ENCODE measurements around the gene CUEDC2.

Gene CUEDC2

DNA sequence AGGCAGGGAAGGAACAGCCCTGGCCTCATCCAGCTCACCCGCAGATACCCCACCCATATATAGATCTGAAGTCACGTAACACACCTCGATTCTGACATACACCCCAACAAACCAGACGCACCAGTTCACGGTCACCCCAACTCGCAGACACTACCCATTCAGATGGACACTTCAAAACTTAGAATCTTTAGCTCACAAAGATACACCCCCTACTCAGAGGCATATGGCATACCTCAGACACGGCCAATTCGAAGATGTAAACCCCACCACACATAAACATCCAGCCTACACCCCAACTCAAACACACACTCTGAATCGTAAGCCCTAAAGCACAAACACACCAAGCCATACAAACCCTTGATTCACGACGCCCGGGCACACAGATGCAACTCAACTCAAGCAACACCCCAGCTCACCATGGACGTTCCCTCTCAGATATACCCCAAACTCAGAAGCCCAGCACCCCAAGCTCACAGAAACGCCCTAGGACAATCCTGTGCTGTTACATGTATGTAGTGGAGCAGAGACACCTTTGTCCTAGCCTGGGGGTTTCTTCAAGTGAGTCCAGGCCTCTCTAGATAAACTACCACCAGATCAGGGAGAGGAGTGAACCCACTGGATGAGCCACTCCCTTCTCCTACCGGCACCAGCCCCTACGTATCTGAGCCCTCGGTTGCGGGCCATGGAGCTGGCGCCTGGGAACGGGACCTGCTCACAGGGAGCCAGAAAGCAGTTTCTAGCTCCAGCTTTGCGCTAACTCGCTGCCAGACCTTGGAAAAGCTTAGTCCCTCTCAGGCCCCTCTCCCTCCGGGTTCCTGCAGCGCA, 22.6 kb downstream of the CUEDC2 start:
- peaks cover 56% of the 10 kb centered on the region for H3K4me1 ChIP-seq (ENCODE audit: control insufficient read depth, insufficient read depth, low read length)
- no peak overlapping the region for H3K27ac ChIP-seq (ENCODE audit: insufficient read depth, low read depth, low read length, poor library complexity, severe bottlenecking)
- peak overlapping the region; percentile 31 for H3K4me3 ChIP-seq (ENCODE audit: insufficient read depth, low read depth, low read length)
- H3K9me3 ChIP-seq (ENCODE audit: control insufficient read depth, low read length): no peaks in the 10 kb centered on the region
- no peaks in the 10 kb centered on the region for H3K36me3 ChIP-seq (ENCODE audit: control insufficient read depth, insufficient read depth, low read length)
- WGBS, 2 experiments: 42 to 44% methylated on average over 24 of the region's 24 CpGs
- H3K27me3 ChIP-seq (ENCODE audit: control insufficient read depth, insufficient read depth, low read length, poor library complexity, severe bottlenecking): peaks cover 71% of the 10 kb centered on the region

DNA sequence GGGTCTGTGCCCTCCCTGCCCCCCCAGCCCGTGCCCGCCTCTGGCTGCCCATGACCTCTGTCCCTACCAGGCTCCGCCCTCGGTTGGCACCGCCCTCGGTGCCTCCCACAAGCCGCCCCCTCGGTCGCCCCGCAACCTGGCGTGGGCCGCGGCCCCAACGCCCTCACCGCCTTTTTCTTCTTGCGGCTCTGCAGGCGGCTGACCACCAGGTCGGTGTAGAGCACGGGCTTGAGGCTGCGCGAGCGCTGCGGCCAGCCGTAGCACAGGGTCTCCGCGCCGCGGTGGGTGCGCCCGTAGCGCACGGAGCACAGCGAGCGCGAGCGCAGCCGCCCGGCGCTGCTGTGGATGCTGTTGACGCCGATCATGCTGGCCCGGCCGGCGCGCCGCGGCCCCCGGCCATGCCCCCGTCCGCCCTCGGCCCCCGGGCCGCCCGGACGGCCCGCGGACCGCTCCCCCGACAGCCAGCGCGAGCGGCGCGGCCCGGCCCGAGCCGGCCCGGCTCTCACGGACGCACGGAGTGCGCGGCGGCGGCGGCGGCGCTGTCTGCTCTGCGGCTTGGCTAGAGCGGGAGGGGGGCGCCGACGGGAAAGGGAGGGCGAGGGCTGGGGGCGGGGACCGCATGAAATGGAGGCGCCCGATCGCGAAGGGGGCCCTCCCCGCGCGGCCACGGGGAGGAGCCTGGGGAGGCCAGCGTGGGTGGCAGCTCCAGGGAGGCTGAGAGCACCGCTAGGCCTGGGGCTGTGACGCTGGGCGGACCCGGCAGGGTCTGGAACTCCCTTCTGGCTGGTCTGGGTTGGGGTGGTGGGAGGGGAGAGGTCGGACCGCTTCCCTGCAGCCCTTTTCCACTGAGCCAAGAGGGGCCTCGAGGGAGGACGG, 23.4 kb downstream of the CUEDC2 start:
- WGBS, 2 experiments: 1% methylated on average over 103 of the region's 103 CpGs
- peaks cover 48% of the 10 kb centered on the region for H3K4me1 ChIP-seq (ENCODE audit: control insufficient read depth, insufficient read depth, low read length)
- peaks cover 71% of the 10 kb centered on the region for H3K27me3 ChIP-seq (ENCODE audit: control insufficient read depth, insufficient read depth, low read length, poor library complexity, severe bottlenecking)

DNA sequence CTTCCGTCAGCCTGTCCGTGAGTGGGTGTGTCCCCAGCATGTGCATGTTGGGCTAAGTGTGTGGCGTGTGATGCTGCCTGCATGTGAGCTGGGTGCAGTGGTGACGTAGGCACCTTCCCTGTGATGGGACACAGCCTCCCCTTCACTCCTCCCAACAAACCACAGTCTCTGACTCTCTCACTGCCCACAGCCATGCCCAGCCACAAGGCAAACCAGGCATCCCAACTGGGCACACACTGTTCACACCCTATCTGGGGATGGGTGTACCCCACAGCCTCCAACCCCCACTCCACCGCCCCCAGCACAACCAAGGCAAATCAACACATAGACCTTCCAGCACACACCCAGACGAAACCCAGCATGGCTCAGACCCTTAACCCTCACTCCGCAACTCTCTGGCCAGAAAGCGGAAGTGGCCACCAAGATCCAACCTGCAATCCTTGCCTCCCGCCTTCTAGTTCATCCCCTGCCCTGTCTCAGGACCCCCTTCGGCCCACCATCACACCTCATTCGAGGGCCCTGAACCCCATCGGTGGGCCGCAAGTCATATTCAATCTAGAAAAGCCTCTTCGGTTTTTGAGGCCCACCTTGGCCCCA, 24.1 kb downstream of the CUEDC2 start:
- peaks cover 71% of the 10 kb centered on the region for H3K27me3 ChIP-seq (ENCODE audit: control insufficient read depth, insufficient read depth, low read length, poor library complexity, severe bottlenecking)
- peak overlapping the region; percentile 37 for H3K4me3 ChIP-seq (ENCODE audit: insufficient read depth, low read depth, low read length)
- H3K9me3 ChIP-seq (ENCODE audit: control insufficient read depth, low read length): no peaks in the 10 kb centered on the region
- H3K4me1 ChIP-seq (ENCODE audit: control insufficient read depth, insufficient read depth, low read length): peaks cover 40% of the 10 kb centered on the region
- H3K27ac ChIP-seq (ENCODE audit: insufficient read depth, low read depth, low read length, poor library complexity, severe bottlenecking): no peak overlapping the region
- H3K36me3 ChIP-seq (ENCODE audit: control insufficient read depth, insufficient read depth, low read length): no peaks in the 10 kb centered on the region
- WGBS, 2 experiments: 74 to 77% methylated on average over 14 of the region's 14 CpGs

More for the DNA sequence above, 23.4 kb downstream of the CUEDC2 start:
- Histone ChIP-seq H3K4me3 (ENCODE audit: insufficient read depth, low read depth, low read length) (peak overlapping the region; percentile 37), H3K27ac (ENCODE audit: insufficient read depth, low read depth, low read length, poor library complexity, severe bottlenecking) (no peak overlapping the region), H3K36me3 (ENCODE audit: control insufficient read depth, insufficient read depth, low read length) (no peaks in the 10 kb centered on the region), H3K9me3 (ENCODE audit: control insufficient read depth, low read length) (no peaks in the 10 kb centered on the region)

DNA sequence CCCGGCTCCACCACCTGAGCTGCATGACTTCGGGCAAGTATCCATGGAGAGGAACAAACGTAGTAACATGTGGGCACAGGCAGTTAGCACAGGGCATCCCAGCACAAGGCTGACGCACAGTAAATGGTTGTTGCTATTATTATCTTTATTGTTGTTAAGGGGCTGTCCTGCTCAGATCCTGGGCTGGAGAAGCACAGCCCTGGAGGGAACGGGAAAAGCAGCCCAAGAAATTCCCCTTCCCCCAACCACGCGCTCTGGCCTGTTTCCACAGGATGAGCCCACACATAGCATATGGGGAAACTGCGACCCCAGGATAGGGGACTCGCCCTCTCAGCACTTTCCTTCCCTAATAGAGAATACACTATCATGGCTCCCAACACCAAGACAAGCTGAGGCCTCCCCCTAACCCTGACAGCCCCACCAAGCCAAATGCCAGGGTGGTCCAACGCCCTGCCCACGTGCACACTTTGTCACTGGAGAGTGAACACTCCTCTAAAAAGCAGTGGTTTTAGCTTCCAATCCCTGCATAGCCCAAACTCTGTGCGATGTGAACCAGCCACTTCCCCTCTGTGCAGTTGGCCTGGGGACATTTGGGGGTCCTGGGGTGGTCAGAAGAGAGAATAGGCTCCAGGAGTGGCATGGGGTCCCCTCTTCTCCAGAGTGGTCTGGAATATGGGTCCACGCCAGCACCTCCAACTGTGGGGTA, 24.8 kb downstream of the CUEDC2 start:
- Histone ChIP-seq H3K36me3 (ENCODE audit: control insufficient read depth, insufficient read depth, low read length) (no peaks in the 10 kb centered on the region), H3K4me3 (ENCODE audit: insufficient read depth, low read depth, low read length) (no peak overlapping the region), H3K27me3 (ENCODE audit: control insufficient read depth, insufficient read depth, low read length, poor library complexity, severe bottlenecking) (peaks cover 69% of the 10 kb centered on the region), H3K9me3 (ENCODE audit: control insufficient read depth, low read length) (no peaks in the 10 kb centered on the region), H3K27ac (ENCODE audit: insufficient read depth, low read depth, low read length, poor library complexity, severe bottlenecking) (no peak overlapping the region), H3K4me1 (ENCODE audit: control insufficient read depth, insufficient read depth, low read length) (peaks cover 34% of the 10 kb centered on the region)
- 87 to 88% methylated on average over 13 of the region's 13 CpGs for WGBS, 2 experiments

DNA sequence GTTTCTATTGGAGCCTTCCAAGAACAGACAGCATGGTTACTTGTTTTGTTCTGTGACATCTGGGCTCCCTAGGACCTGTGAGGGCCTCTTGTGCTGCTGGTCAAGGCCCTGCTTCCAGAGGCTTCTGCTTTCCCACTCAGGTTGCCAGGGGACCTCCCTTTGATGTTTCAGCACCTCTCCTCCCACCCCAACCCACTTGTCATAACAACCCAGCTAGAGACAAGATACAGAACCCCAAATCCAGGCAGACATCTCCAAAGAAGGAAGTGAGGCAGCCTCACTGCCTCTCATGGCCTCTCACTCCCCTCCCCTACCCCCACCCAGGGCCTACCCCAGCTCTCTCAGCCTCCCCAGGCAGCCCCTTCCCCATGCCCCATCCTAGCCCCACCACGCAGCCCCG, 25.6 kb downstream of the CUEDC2 start:
- peaks cover 61% of the 10 kb centered on the region for H3K27me3 ChIP-seq (ENCODE audit: control insufficient read depth, insufficient read depth, low read length, poor library complexity, severe bottlenecking)
- no peaks in the 10 kb centered on the region for H3K36me3 ChIP-seq (ENCODE audit: control insufficient read depth, insufficient read depth, low read length)
- peaks cover 26% of the 10 kb centered on the region for H3K4me1 ChIP-seq (ENCODE audit: control insufficient read depth, insufficient read depth, low read length)
- H3K27ac ChIP-seq (ENCODE audit: insufficient read depth, low read depth, low read length, poor library complexity, severe bottlenecking): no peak overlapping the region
- 85 to 100% methylated on average over 2 of the region's 2 CpGs for WGBS, 2 experiments
- H3K9me3 ChIP-seq (ENCODE audit: control insufficient read depth, low read length): no peaks in the 10 kb centered on the region
- no peak overlapping the region for H3K4me3 ChIP-seq (ENCODE audit: insufficient read depth, low read depth, low read length)

DNA sequence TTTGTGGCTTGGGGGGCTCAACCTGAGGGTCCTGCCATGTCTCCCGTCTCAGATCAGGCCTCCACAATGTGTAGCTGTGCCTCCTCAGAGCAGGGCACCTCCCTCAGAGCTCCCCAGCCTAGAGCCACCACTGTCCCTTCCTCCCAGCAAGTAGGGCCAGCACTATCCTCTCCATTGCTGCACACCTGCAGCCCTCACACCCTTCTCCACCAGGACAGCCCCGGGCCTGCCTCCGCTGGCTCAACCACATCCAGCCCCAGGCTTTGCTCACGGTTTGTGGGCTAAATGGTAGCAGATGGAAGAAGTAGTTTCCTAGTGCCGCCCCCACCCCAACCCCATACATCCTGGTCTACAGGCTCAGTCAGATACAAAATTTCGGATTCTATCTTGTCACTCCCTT, 26.7 kb downstream of the CUEDC2 start:
- no peaks in the 10 kb centered on the region for H3K9me3 ChIP-seq (ENCODE audit: control insufficient read depth, low read length)

DNA sequence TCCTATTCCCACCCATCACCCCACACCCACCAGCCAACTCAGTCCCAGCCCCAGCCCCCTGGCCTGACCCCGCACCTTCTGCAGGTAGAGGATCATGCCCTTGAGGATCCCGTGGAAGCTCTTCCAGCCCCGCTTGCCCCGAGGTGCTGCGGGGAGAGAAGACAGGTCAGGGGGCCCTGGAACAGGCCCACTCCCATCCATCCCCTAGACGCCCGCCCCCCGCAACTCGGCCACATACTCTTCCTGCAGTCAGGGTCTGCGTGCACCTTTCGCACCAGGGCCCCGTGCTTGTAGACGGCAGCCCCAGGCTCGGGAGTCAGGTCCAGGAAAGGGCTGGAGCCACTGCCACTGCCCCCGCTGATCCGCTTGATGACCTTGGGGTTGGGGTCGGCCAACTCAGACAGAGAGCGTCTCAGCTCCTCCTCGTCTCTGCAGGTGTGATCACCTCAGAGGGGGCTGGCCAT, 27.2 kb downstream of the CUEDC2 start:
- Histone ChIP-seq H3K9me3 (ENCODE audit: control insufficient read depth, low read length) (no peaks in the 10 kb centered on the region), H3K36me3 (ENCODE audit: control insufficient read depth, insufficient read depth, low read length) (no peaks in the 10 kb centered on the region), H3K27me3 (ENCODE audit: control insufficient read depth, insufficient read depth, low read length, poor library complexity, severe bottlenecking) (peaks cover 45% of the 10 kb centered on the region), H3K4me1 (ENCODE audit: control insufficient read depth, insufficient read depth, low read length) (peaks cover 10% of the 10 kb centered on the region), H3K4me3 (ENCODE audit: insufficient read depth, low read depth, low read length) (no peak overlapping the region), H3K27ac (ENCODE audit: insufficient read depth, low read depth, low read length, poor library complexity, severe bottlenecking) (no peak overlapping the region)
- 94 to 95% methylated on average over 19 of the region's 19 CpGs for WGBS, 2 experiments

More for the DNA sequence above, 26.7 kb downstream of the CUEDC2 start:
- peaks cover 14% of the 10 kb centered on the region for H3K4me1 ChIP-seq (ENCODE audit: control insufficient read depth, insufficient read depth, low read length)
- H3K27ac ChIP-seq (ENCODE audit: insufficient read depth, low read depth, low read length, poor library complexity, severe bottlenecking): no peak overlapping the region
- 90 to 91% methylated on average over 6 of the region's 6 CpGs for WGBS, 2 experiments
- H3K4me3 ChIP-seq (ENCODE audit: insufficient read depth, low read depth, low read length): no peak overlapping the region
- peaks cover 49% of the 10 kb centered on the region for H3K27me3 ChIP-seq (ENCODE audit: control insufficient read depth, insufficient read depth, low read length, poor library complexity, severe bottlenecking)
- H3K36me3 ChIP-seq (ENCODE audit: control insufficient read depth, insufficient read depth, low read length): no peaks in the 10 kb centered on the region

DNA sequence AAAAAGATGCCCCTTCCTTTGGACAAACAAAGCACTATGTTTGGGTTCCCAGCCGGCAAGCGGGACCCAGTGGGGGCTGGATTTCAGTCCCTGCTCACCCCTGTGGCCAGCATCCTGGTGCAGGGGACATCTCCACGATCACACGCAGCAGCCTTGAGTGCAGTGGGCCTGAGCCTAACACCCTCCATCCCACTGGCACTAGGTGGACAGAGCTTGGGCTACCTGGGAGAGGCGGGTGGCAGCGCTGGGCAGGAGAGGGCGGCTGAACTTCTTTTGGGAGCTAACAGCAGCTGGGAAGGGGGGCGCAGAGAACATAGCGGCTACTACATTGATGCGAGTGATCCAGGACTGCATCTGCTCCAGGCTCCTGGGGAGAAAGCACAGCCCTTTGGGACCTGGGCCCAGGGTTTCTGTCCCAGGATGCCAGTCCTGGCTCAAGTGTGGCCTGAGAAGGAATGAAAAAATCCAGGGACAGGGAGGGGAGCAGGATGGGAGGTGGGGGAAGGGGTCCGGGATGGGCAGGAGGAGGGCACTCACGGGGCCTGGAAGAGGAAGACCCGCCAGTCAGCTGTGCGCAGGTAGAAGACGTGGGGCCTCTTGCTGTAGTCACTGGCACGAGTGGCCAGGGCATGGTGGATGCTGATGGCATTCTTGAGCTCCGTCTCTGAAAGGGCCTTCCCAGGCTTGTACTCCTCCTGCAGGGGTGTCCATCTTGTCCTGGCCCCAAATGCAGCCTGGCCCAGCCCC, 27.8 kb downstream of the CUEDC2 start:
- Histone ChIP-seq H3K27me3 (ENCODE audit: control insufficient read depth, insufficient read depth, low read length, poor library complexity, severe bottlenecking) (peaks cover 38% of the 10 kb centered on the region), H3K9me3 (ENCODE audit: control insufficient read depth, low read length) (no peaks in the 10 kb centered on the region), H3K4me3 (ENCODE audit: insufficient read depth, low read depth, low read length) (no peak overlapping the region), H3K36me3 (ENCODE audit: control insufficient read depth, insufficient read depth, low read length) (no peaks in the 10 kb centered on the region), H3K4me1 (ENCODE audit: control insufficient read depth, insufficient read depth, low read length) (peaks cover 4% of the 10 kb centered on the region), H3K27ac (ENCODE audit: insufficient read depth, low read depth, low read length, poor library complexity, severe bottlenecking) (no peak overlapping the region)
- WGBS, 2 experiments: 93 to 95% methylated on average over 17 of the region's 17 CpGs

DNA sequence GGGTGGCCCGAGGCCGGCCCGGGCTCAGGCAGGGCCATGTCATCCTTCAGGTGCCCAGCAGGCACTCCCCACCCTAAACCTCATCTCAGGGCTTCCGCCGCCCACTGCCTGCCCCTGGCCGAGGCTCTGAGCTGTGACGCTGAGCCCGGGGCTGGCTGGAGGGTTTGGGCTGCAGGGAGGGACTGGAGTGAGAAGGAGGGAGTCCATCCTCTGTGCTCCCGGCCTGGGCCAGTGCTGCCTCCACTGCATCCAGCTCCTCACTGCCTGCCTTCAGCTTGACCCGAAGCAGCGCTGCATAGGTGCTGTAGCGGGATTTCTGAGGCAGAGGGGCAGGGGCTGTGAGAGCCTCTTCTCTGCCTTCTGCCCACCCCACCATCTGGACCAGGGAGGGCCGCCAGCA, 29.3 kb downstream of the CUEDC2 start:
- peaks cover 24% of the 10 kb centered on the region for H3K27me3 ChIP-seq (ENCODE audit: control insufficient read depth, insufficient read depth, low read length, poor library complexity, severe bottlenecking)
- no peaks in the 10 kb centered on the region for H3K36me3 ChIP-seq (ENCODE audit: control insufficient read depth, insufficient read depth, low read length)
- WGBS, 2 experiments: 93 to 94% methylated on average over 13 of the region's 13 CpGs
- H3K4me1 ChIP-seq (ENCODE audit: control insufficient read depth, insufficient read depth, low read length): no peaks in the 10 kb centered on the region
- no peak overlapping the region for H3K27ac ChIP-seq (ENCODE audit: insufficient read depth, low read depth, low read length, poor library complexity, severe bottlenecking)
- no peaks in the 10 kb centered on the region for H3K9me3 ChIP-seq (ENCODE audit: control insufficient read depth, low read length)
- H3K4me3 ChIP-seq (ENCODE audit: insufficient read depth, low read depth, low read length): no peak overlapping the region

All from ectodermal cell (in vitro differentiated cells).